ENCODE measurements around the gene SLC44A5. TPM values are rescaled to one million over a fixed set of nuclear protein-coding genes. Genes with fewer than 3 reads are reported as not detected.

The SLC44A5 gene
- total RNA-seq, 1 experiment from 2014 or later = 2.4 TPM

DNA sequence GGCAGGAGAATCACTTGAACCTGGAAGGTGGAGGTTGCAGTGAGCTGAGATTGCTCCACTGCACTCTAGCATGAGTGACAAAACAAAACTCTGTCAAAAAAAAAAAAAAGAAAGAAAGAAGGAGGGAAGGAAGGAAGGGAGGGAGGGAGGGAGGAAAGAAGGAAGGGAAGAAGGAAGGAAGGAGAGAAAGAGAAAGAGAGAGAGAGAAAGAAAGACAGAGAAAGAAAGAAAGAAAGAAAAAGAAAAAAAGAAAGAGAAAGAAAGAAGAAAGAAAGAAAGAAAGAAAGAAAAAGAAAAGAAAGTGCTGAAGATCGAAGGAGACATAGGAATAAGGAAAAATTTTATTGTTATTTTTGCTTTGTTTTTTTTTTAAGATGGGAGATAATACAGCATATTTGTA lies 166.7 kb downstream of the SLC44A5 start:
- no peak overlapping the region for H2BK120ac ChIP-seq (ENCODE audit: low read depth, low read length, poor library complexity, severe bottlenecking)
- Mint-ChIP-seq H3K27ac (0 out of 7 replicates have a peak overlapping the region, but pooled peaks of 1 of the 3 experiments have one; percentile 17), H3K4me1 (peaks cover 2 to 6% of the 10 kb centered on the region in 2 experiments; a peak in 2 of 4 replicates)

More for the DNA sequence above, 166.7 kb downstream of the SLC44A5 start:
- H4K8ac ChIP-seq (replicated peaks; ENCODE audit: insufficient read length, low read depth, low read length) = no peak overlapping the region
- H3K27me3 ChIP-seq (ENCODE audit: insufficient read depth, low read length) = no peaks in the 10 kb centered on the region
- no peaks in the 10 kb centered on the region for H3K9me3 ChIP-seq (ENCODE audit: control insufficient read depth, low read depth, low read length)
- 100% methylated on average over 1 of the region's 1 CpG for WGBS (ENCODE audit: extremely low coverage, insufficient read length, low lambda C conversion rate)
- TF ChIP-seq, protein P1, sequence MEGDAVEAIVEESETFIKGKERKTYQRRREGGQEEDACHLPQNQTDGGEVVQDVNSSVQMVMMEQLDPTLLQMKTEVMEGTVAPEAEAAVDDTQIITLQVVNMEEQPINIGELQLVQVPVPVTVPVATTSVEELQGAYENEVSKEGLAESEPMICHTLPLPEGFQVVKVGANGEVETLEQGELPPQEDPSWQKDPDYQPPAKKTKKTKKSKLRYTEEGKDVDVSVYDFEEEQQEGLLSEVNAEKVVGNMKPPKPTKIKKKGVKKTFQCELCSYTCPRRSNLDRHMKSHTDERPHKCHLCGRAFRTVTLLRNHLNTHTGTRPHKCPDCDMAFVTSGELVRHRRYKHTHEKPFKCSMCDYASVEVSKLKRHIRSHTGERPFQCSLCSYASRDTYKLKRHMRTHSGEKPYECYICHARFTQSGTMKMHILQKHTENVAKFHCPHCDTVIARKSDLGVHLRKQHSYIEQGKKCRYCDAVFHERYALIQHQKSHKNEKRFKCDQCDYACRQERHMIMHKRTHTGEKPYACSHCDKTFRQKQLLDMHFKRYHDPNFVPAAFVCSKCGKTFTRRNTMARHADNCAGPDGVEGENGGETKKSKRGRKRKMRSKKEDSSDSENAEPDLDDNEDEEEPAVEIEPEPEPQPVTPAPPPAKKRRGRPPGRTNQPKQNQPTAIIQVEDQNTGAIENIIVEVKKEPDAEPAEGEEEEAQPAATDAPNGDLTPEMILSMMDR (conservative IDR thresholded peaks at IDR 0.05) = no peak
- H3K9ac ChIP-seq (ENCODE audit: extremely low read depth, insufficient read length, low read length) = no peak overlapping the region
- no peaks in the 10 kb centered on the region for H4K20me1 ChIP-seq (ENCODE audit: control insufficient read depth, insufficient read depth, insufficient read length)
- no peak overlapping the region for H3K4me2 ChIP-seq (ENCODE audit: insufficient read depth, insufficient read length, low read length)
- no peak overlapping the region for H2BK12ac ChIP-seq (ENCODE audit: insufficient read length, low read depth, low read length)
- no peak overlapping the region for H2BK5ac ChIP-seq (ENCODE audit: insufficient read length, low read length)
- H2BK20ac ChIP-seq (ENCODE audit: low read depth, low read length, poor library complexity, severe bottlenecking) = no peak overlapping the region
- no peaks in the 10 kb centered on the region for H3K79me1 ChIP-seq (ENCODE audit: insufficient read depth, low read depth, low read length, poor library complexity, severe bottlenecking)
- no peaks in the 10 kb centered on the region for H3K23me2 ChIP-seq (ENCODE audit: insufficient read length, low read depth, low read length, poor library complexity, severe bottlenecking)
- H3K23ac ChIP-seq (ENCODE audit: insufficient read length, low read depth, low read length) = no peak overlapping the region
- H4K5ac ChIP-seq (ENCODE audit: insufficient read length, low read depth, low read length) = no peak overlapping the region
- Mint-ChIP-seq H3K27me3 (ENCODE audit: low read depth) (no peaks in the 10 kb centered on the region), H3K4me3 (no peak overlapping the region), H3K9me3 (no peaks in the 10 kb centered on the region), H3K36me3 (ENCODE audit: insufficient read depth in 1 of 3, low read depth in 3 of 3) (no peaks in the 10 kb centered on the region)
- no peak overlapping the region for H2AFZ ChIP-seq (ENCODE audit: low read length)
- H3K14ac ChIP-seq (ENCODE audit: insufficient read depth, low read length) = no peak overlapping the region
- H4K91ac ChIP-seq (ENCODE audit: insufficient read length, low read depth, low read length) = no peak overlapping the region
- H3K18ac ChIP-seq (ENCODE audit: insufficient read length, low read depth, low read length) = no peak overlapping the region
- DNase-seq = no peak
- no peak overlapping the region for H2BK15ac ChIP-seq (ENCODE audit: low read depth, low read length)
- H3K79me2 ChIP-seq (ENCODE audit: insufficient read depth, low read length) = no peaks in the 10 kb centered on the region
- no peak overlapping the region for H3K27ac ChIP-seq (ENCODE audit: insufficient read length, low read depth, low read length)
- no peak overlapping the region for H3T11ph ChIP-seq (ENCODE audit: low read length)
- no peak overlapping the region for H3K4ac ChIP-seq (ENCODE audit: low read depth, low read length)
- no peaks in the 10 kb centered on the region for H3K4me1 ChIP-seq (ENCODE audit: insufficient read depth, low read length)
- no peak overlapping the region for H3K56ac ChIP-seq (ENCODE audit: insufficient read length, low read depth, low read length)
- H2AK5ac ChIP-seq (ENCODE audit: insufficient read length, low read length) = no peak overlapping the region
